ENCODE measurements around the gene LONRF3. TPM values are rescaled to one million over a fixed set of nuclear protein-coding genes. Genes with fewer than 3 reads are reported as not detected.
A peak's percentile ranks its signal among the peaks of the same experiment; 100 is the strongest.

LONRF3 gene
- polyA plus RNA-seq = 1 to 10 TPM; 1.8 to 3.0 (median 2.3) TPM

GRCh38 chrX:118974088-118974907, at the start of gene LONRF3:
LONRF3 (plus strand) TSS chrX:118974618; CDS start chrX:118974781, 163 bp downstream.
- no peaks in the 10 kb centered on the region for H3K9me3 Mint-ChIP-seq
- H3K27me3 Mint-ChIP-seq (ENCODE audit: low read depth in 3 of 3) = peaks cover 14 to 18% (median 14%) of the 10 kb centered on the region in 3 donors
- peak within 1 kb of the TSS; percentile 90 to 99 (median 96) for H3K27ac Mint-ChIP-seq
- peaks cover 26 to 28% of the 10 kb centered on the region in 2 donors for H3K4me1 Mint-ChIP-seq
- DNase-seq = peak; percentile 69 to 74 (median 72)
- H3K4me3 Mint-ChIP-seq = peak within 1 kb of the TSS; percentile 88 to 99 (median 89)
- H3K36me3 Mint-ChIP-seq = no peaks in the 10 kb centered on the region

GRCh38 chrX:118928151-118928550, 46.3 kb upstream of the LONRF3 start:
- Mint-ChIP-seq H3K27ac (no peak overlapping the region), H3K9me3 (no peaks in the 10 kb centered on the region), H3K27me3 (ENCODE audit: low read depth in 3 of 3) (peaks cover 0 to 3% (median 3%) of the 10 kb centered on the region in 3 donors), H3K4me3 (no peak overlapping the region), H3K36me3 (no peaks in the 10 kb centered on the region), H3K4me1 (no peaks in the 10 kb centered on the region)
- DNase-seq = no peak

GRCh38 chrX:118935352-118935751, 39.1 kb upstream of the LONRF3 start:
- peaks cover 0 to 4% (median 0%) of the 10 kb centered on the region in 3 donors for H3K36me3 Mint-ChIP-seq
- H3K4me1 Mint-ChIP-seq = no peaks in the 10 kb centered on the region
- peaks cover 3 to 8% (median 5%) of the 10 kb centered on the region in 3 donors for H3K27me3 Mint-ChIP-seq (ENCODE audit: low read depth in 3 of 3)
- no peak overlapping the region for H3K27ac Mint-ChIP-seq
- DNase-seq = no peak
- H3K4me3 Mint-ChIP-seq = no peak overlapping the region
- H3K9me3 Mint-ChIP-seq = no peaks in the 10 kb centered on the region

- H3K36me3 Mint-ChIP-seq = no peaks in the 10 kb centered on the region
- no peaks in the 10 kb centered on the region for H3K4me1 Mint-ChIP-seq
- no peak overlapping the region for H3K27ac Mint-ChIP-seq
- peaks cover 0 to 14% (median 3%) of the 10 kb centered on the region in 3 donors for H3K27me3 Mint-ChIP-seq (ENCODE audit: low read depth in 3 of 3)
- no peak for DNase-seq
- H3K9me3 Mint-ChIP-seq = peaks cover 0 to 2% (median 0%) of the 10 kb centered on the region in 6 donors
- no peak overlapping the region for H3K4me3 Mint-ChIP-seq
These were observed 33.3 kb upstream of the LONRF3 start for GRCh38 chrX:118941147-118941546.

- no peak for DNase-seq
- Mint-ChIP-seq H3K4me1 (no peaks in the 10 kb centered on the region), H3K27ac (no peak overlapping the region), H3K27me3 (ENCODE audit: low read depth in 3 of 3) (peaks cover 0 to 10% (median 3%) of the 10 kb centered on the region in 3 donors), H3K36me3 (no peaks in the 10 kb centered on the region), H3K4me3 (no peak overlapping the region), H3K9me3 (peaks cover 0 to 2% (median 0%) of the 10 kb centered on the region in 6 donors)
These were observed 31.3 kb upstream of the LONRF3 start for GRCh38 chrX:118943102-118943501.

- H3K9me3 Mint-ChIP-seq = peaks cover 0 to 2% (median 0%) of the 10 kb centered on the region in 6 donors
- H3K27ac Mint-ChIP-seq = no peak overlapping the region
- H3K4me1 Mint-ChIP-seq = no peaks in the 10 kb centered on the region
These were observed 28.5 kb upstream of the LONRF3 start for GRCh38 chrX:118945921-118946320.

GRCh38 chrX:118948270-118948669, 26.1 kb upstream of the LONRF3 start:
- Mint-ChIP-seq H3K4me3 (no peak overlapping the region), H3K9me3 (no peaks in the 10 kb centered on the region), H3K27me3 (ENCODE audit: low read depth in 3 of 3) (peaks cover 0 to 4% (median 2%) of the 10 kb centered on the region in 3 donors), H3K4me1 (no peaks in the 10 kb centered on the region), H3K36me3 (no peaks in the 10 kb centered on the region), H3K27ac (no peak overlapping the region)
- no peak for DNase-seq

More at GRCh38 chrX:118945921-118946320, 28.5 kb upstream of the LONRF3 start:
- H3K27me3 Mint-ChIP-seq (ENCODE audit: low read depth in 3 of 3) = peaks cover 0 to 9% (median 5%) of the 10 kb centered on the region in 3 donors
- DNase-seq = no peak
- no peak overlapping the region for H3K4me3 Mint-ChIP-seq
- no peaks in the 10 kb centered on the region for H3K36me3 Mint-ChIP-seq

GRCh38 chrX:118961866-118962560, 12.4 kb upstream of the LONRF3 start:
- DNase-seq = no peak
- H3K9me3 Mint-ChIP-seq = no peaks in the 10 kb centered on the region
- no peaks in the 10 kb centered on the region for H3K36me3 Mint-ChIP-seq
- H3K4me3 Mint-ChIP-seq = no peak overlapping the region
- peak overlapping the region in 1 of 6 donors; percentile 18 for H3K27ac Mint-ChIP-seq
- H3K4me1 Mint-ChIP-seq = no peaks in the 10 kb centered on the region
- H3K27me3 Mint-ChIP-seq (ENCODE audit: low read depth in 3 of 3) = peaks cover 0 to 9% (median 3%) of the 10 kb centered on the region in 3 donors

- no peak for DNase-seq
- H3K4me3 Mint-ChIP-seq = no peak overlapping the region
- no peaks in the 10 kb centered on the region for H3K9me3 Mint-ChIP-seq
- H3K27me3 Mint-ChIP-seq (ENCODE audit: low read depth in 3 of 3) = peaks cover 1 to 9% (median 3%) of the 10 kb centered on the region in 3 donors
- no peak overlapping the region for H3K27ac Mint-ChIP-seq
- H3K4me1 Mint-ChIP-seq = no peaks in the 10 kb centered on the region
- H3K36me3 Mint-ChIP-seq = no peaks in the 10 kb centered on the region
These were observed 11.3 kb upstream of the LONRF3 start for GRCh38 chrX:118963159-118963558.

GRCh38 chrX:118964252-118964651, 10.2 kb upstream of the LONRF3 start:
- Mint-ChIP-seq H3K36me3 (no peaks in the 10 kb centered on the region), H3K4me3 (no peak overlapping the region), H3K4me1 (no peaks in the 10 kb centered on the region), H3K9me3 (no peaks in the 10 kb centered on the region), H3K27me3 (ENCODE audit: low read depth in 3 of 3) (peaks cover 1 to 5% (median 3%) of the 10 kb centered on the region in 3 donors), H3K27ac (no peak overlapping the region)
- DNase-seq = no peak

- H3K4me3 Mint-ChIP-seq = no peak overlapping the region
These were observed 9.0 kb upstream of the LONRF3 start for GRCh38 chrX:118965395-118965794.

GRCh38 chrX:118968031-118968430, 6.4 kb upstream of the LONRF3 start:
- H3K4me1 Mint-ChIP-seq = no peaks in the 10 kb centered on the region
- no peak overlapping the region for H3K27ac Mint-ChIP-seq
- no peaks in the 10 kb centered on the region for H3K36me3 Mint-ChIP-seq
- no peak for DNase-seq
- H3K4me3 Mint-ChIP-seq = no peak overlapping the region
- H3K9me3 Mint-ChIP-seq = no peaks in the 10 kb centered on the region
- H3K27me3 Mint-ChIP-seq (ENCODE audit: low read depth in 3 of 3) = peaks cover 3 to 10% (median 7%) of the 10 kb centered on the region in 3 donors

More at GRCh38 chrX:118965395-118965794, 9.0 kb upstream of the LONRF3 start:
- DNase-seq = no peak
- no peaks in the 10 kb centered on the region for H3K9me3 Mint-ChIP-seq
- no peaks in the 10 kb centered on the region for H3K36me3 Mint-ChIP-seq
- H3K4me1 Mint-ChIP-seq = no peaks in the 10 kb centered on the region
- peaks cover 1 to 5% (median 3%) of the 10 kb centered on the region in 3 donors for H3K27me3 Mint-ChIP-seq (ENCODE audit: low read depth in 3 of 3)
- no peak overlapping the region for H3K27ac Mint-ChIP-seq

- Mint-ChIP-seq H3K27ac (no peak overlapping the region), H3K4me1 (peaks cover 11 to 15% of the 10 kb centered on the region in 2 donors), H3K9me3 (no peaks in the 10 kb centered on the region), H3K36me3 (no peaks in the 10 kb centered on the region), H3K27me3 (ENCODE audit: low read depth in 3 of 3) (peaks cover 14 to 22% (median 14%) of the 10 kb centered on the region in 3 donors), H3K4me3 (no peak overlapping the region)
- DNase-seq = no peak
These were observed 2.9 kb upstream of the LONRF3 start for GRCh38 chrX:118971552-118971951.

All from immature natural killer cell (primary cell).